Measurements from ENCODE around the gene UNC119. TPM values are rescaled to one million over a fixed set of nuclear protein-coding genes. Genes with fewer than 3 reads are reported as not detected.

Gene UNC119
- total and polyA plus RNA-seq, 2 of the 13 experiments (the other 11 are each of a cell fraction or from before 2014, with no cell fraction given): 10.4 to 63.1 TPM

DNA sequence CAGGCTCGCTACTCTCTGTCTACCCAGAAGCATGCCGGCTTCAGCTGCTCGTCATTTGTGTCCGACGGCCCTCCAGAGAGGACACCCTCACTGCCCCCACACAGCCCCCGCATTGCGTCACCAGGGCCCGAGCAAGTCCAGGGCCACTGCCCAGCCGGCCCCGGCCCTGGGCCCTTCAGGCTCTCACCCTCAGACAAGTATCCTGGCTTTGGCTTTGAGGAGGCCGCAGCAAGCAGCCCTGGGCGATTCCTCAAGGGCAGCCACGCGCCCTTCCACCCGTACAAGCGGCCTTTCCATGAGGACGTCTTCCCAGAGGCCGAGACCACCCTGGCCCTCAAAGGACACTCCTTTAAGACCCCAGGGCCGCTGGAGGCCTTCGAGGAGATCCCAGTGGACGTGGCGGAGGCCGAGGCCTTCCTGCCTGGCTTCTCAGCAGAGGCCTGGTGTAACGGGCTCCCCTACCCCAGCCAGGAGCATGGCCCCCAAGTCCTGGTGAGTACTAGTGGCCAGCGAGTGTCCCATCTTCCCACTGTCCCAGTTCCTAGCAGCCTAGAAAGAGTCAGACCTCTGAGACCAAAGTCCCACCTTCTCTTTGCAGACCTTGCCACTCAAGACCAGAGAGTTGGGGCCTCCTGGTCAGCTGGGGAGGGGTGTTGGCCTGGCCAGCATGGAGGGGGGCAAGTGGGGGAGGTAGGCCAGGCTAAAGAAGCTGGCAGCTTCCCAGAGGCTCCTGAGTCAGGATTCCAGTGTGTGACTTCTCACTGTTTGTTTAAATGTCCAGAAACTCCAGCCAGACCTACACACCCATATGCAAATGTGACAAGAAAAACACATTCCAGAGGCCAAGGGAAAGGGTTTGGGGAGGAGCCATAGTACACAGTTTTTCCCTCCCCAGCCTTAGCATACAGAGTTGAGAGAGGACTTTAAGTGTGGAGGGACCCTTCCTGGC is 27.7 kb downstream of the UNC119 start:
- Histone ChIP-seq H3K4me3 (replicated peaks in 1 of 3; ENCODE audit: insufficient read depth in 1 of 3, low read depth in 2 of 3, low read length in 3 of 3) (peak overlapping the region in 2 of 3 experiments; percentile 21 to 55; a peak in 3 of 6 replicates), H3K4me2 (ENCODE audit: low read depth, low read length) (peak overlapping the region; percentile 67), H2AFZ (ENCODE audit: low read length) (no peak overlapping the region), H4K20me1 (ENCODE audit: insufficient read depth, low read length) (no peaks in the 10 kb centered on the region), H3K9ac (ENCODE audit: insufficient read depth, low read depth, low read length) (peak overlapping the region; percentile 35; the same call in 1 of the 2 replicates), H3K79me2 (ENCODE audit: insufficient read depth, low read length) (no peaks in the 10 kb centered on the region), H3K4me1 (ENCODE audit: insufficient read depth, low read length) (peaks cover 37% of the 10 kb centered on the region), H3K27ac (ENCODE audit: extremely low read length, insufficient read depth, low read length) (no peak overlapping the region), H3K9me3 (ENCODE audit: low read length) (no peaks in the 10 kb centered on the region), H3K36me3 (replicated peaks in 1 of 2; ENCODE audit: control insufficient read depth in 1 of 2, insufficient read depth in 2 of 2, low read length in 2 of 2) (no peaks in the 10 kb centered on the region), H3K27me3 (ENCODE audit: control insufficient read depth in 1 of 2, insufficient read depth in 2 of 2, low read length in 2 of 2) (peaks cover 6 to 39% of the 10 kb centered on the region in 2 experiments)
- WGBS (ENCODE audit: low lambda C conversion rate): 21% methylated on average over 9 of the region's 25 CpGs
- ATAC-seq (peak; percentile 70), DNase-seq (ENCODE audit: low spot score) (peak; percentile 70), FAIRE-seq (peak; percentile 59)
- no TSS peak for BruUV-seq (replicated peaks)
- POLR2A ChIA-PET: interaction anchor here (0.6 kb wide), 1 partner anchor 47 kb away, joined by 3 read pairs; the partner anchor contains the start of gene PIGS
- intact Hi-C loops (cut with micrococcal nuclease; ENCODE audit: unreplicated experiment): loop anchor here (5.0 kb wide), 1 partner anchor 743 kb away; no protein-coding TSS in a partner anchor
- CTCF ChIA-PET (ENCODE audit: low intra/inter-chr PET ratio, low total read pairs): no interaction called here
- in situ Hi-C loops (cut with HindIII; ENCODE audit: extremely low pct_ligation_motif_present, low pct_unique_long_range_greater_than_20kb): no loop called here
- TF ChIP-seq ATF3 (CRISPR knock-in tag; IDR thresholded peaks at IDR 0.05): 0 out of 2 replicates have a peak, but pooled peaks have one; percentile 37
- TF ChIP-seq ZNF777 (CRISPR knock-in tag; IDR thresholded peaks at IDR 0.05): 0 out of 2 replicates have a peak, but pooled peaks have one; percentile 23
- TF ChIP-seq SMAD1 (CRISPR knock-in tag; IDR thresholded peaks at IDR 0.05; ENCODE audit: borderline replicate concordance, low read depth): no peak
- no peak for TF ChIP-seq SMARCE1 (IDR thresholded peaks at IDR 0.05; ENCODE audit: borderline replicate concordance)
- TF ChIP-seq CEBPG (CRISPR knock-in tag; IDR thresholded peaks at IDR 0.05): peak; percentile 76
- peak; percentile 59 for TF ChIP-seq ZFX (CRISPR knock-in tag; IDR thresholded peaks at IDR 0.05; ENCODE audit: low read depth)
- TF ChIP-seq ZNF747 (CRISPR knock-in tag; IDR thresholded peaks at IDR 0.05; ENCODE audit: borderline replicate concordance): no peak
- 0 out of 2 replicates have a peak, but pooled peaks have one; percentile 49 for TF ChIP-seq ZFP90 (CRISPR knock-in tag; IDR thresholded peaks at IDR 0.05; ENCODE audit: borderline replicate concordance)
- TF ChIP-seq RARA (CRISPR knock-in tag; IDR thresholded peaks at IDR 0.05): 0 out of 2 replicates have a peak, but pooled peaks have one; percentile 13
- 0 out of 2 replicates have a peak, but pooled peaks have one; percentile 35 for TF ChIP-seq ZNF280D (CRISPR knock-in tag; IDR thresholded peaks at IDR 0.05)
- peak; percentile 42; the same call in 1 of the 2 replicates for TF ChIP-seq HIVEP1 (CRISPR knock-in tag; IDR thresholded peaks at IDR 0.05)
- no peak for TF ChIP-seq TEF (CRISPR knock-in tag; IDR thresholded peaks at IDR 0.05)
- no peak for TF ChIP-seq DRAP1 (CRISPR knock-in tag; IDR thresholded peaks at IDR 0.05)
- TF ChIP-seq TBL1XR1 (IDR thresholded peaks at IDR 0.05; ENCODE audit: borderline replicate concordance, low read length, partially characterized antibody): no peak
- TF ChIP-seq, protein P1, sequence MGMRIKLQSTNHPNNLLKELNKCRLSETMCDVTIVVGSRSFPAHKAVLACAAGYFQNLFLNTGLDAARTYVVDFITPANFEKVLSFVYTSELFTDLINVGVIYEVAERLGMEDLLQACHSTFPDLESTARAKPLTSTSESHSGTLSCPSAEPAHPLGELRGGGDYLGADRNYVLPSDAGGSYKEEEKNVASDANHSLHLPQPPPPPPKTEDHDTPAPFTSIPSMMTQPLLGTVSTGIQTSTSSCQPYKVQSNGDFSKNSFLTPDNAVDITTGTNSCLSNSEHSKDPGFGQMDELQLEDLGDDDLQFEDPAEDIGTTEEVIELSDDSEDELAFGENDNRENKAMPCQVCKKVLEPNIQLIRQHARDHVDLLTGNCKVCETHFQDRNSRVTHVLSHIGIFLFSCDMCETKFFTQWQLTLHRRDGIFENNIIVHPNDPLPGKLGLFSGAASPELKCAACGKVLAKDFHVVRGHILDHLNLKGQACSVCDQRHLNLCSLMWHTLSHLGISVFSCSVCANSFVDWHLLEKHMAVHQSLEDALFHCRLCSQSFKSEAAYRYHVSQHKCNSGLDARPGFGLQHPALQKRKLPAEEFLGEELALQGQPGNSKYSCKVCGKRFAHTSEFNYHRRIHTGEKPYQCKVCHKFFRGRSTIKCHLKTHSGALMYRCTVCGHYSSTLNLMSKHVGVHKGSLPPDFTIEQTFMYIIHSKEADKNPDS (CRISPR knock-in tag; IDR thresholded peaks at IDR 0.05): no peak
- TF ChIP-seq ZNF660 (CRISPR knock-in tag; IDR thresholded peaks at IDR 0.05; ENCODE audit: borderline replicate concordance, low read depth): no peak
